Measurements from ENCODE around the gene LRP1. TPM values are rescaled to one million over a fixed set of nuclear protein-coding genes. Genes with fewer than 3 reads are reported as not detected.

The LRP1 gene
- total RNA-seq, 4 donors from 2014 or later, result 83.1 to 149 (median 106) TPM

DNA sequence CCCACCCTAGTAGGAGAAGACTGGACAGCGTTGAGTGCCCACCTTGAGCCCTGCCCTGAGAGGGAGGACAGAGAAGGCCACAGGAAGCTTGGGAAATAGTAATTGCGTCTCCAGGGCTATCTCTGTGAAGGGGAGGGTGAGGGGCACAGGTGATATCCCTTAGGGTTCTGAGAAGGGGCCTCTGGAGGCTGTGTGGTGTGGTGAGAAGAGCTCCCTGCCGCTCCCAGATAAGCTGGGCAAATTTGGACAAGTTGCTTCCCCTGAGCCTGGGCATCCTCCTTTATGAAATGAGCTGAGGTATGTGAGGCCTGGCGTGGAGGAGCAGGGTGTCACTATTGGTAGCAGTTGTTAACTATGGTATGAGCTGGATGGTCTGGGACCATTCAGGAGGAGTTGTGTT lies 42.6 kb downstream of the LRP1 start:
- TF ChIP-seq EP300 (IDR thresholded peaks at IDR 0.05) (no peak), POLR2AphosphoS5 (IDR thresholded peaks at IDR 0.05) (no peak), POLR2A (IDR thresholded peaks at IDR 0.05) (no peak)
- TF ChIP-seq, protein P1, sequence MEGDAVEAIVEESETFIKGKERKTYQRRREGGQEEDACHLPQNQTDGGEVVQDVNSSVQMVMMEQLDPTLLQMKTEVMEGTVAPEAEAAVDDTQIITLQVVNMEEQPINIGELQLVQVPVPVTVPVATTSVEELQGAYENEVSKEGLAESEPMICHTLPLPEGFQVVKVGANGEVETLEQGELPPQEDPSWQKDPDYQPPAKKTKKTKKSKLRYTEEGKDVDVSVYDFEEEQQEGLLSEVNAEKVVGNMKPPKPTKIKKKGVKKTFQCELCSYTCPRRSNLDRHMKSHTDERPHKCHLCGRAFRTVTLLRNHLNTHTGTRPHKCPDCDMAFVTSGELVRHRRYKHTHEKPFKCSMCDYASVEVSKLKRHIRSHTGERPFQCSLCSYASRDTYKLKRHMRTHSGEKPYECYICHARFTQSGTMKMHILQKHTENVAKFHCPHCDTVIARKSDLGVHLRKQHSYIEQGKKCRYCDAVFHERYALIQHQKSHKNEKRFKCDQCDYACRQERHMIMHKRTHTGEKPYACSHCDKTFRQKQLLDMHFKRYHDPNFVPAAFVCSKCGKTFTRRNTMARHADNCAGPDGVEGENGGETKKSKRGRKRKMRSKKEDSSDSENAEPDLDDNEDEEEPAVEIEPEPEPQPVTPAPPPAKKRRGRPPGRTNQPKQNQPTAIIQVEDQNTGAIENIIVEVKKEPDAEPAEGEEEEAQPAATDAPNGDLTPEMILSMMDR (IDR thresholded peaks at IDR 0.05), result no peak
- Histone ChIP-seq H3K27ac (no peak overlapping the region), H3K27me3 (no peaks in the 10 kb centered on the region), H3K36me3 (peaks cover 50% of the 10 kb centered on the region), H3K4me1 (peaks cover 73% of the 10 kb centered on the region), H3K4me3 (no peak overlapping the region), H3K9me3 (no peaks in the 10 kb centered on the region)
- DNase-seq (ENCODE audit: low spot score in 2 of 2), result no peak
- 59% methylated on average over 3 of the region's 4 CpGs for WGBS

DNA sequence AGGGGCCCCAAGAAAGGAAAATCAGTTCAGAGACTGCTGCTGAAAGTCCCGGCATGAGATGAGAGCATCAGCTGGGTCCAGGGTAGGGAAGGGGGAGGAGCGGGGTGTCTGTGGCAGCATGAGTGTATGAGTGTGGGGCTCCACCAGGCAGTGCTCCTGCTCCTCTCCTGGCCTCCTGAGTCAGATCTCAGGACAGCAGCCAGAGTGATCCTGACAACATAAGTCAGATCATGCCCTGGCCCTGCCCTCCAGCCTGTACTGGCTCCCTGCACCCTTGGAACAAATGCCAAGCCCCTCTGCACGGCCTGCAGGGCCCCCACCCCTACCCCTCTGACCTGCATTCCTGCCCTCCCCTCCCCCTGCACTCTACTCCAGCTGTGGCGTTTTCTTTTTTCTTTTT lies 43.4 kb downstream of the LRP1 start:
- Histone ChIP-seq H3K36me3 (peaks cover 45% of the 10 kb centered on the region), H3K4me1 (peaks cover 73% of the 10 kb centered on the region), H3K9me3 (no peaks in the 10 kb centered on the region), H3K27me3 (no peaks in the 10 kb centered on the region), H3K4me3 (no peak overlapping the region), H3K27ac (peak overlapping the region; percentile 24)
- WGBS, result 34% methylated on average over 4 of the region's 4 CpGs
- no peak for DNase-seq (ENCODE audit: low spot score in 2 of 2)
- no peak for TF ChIP-seq POLR2AphosphoS5 (IDR thresholded peaks at IDR 0.05)
- TF ChIP-seq, protein P1 (IDR thresholded peaks at IDR 0.05), result no peak
- TF ChIP-seq EP300 (IDR thresholded peaks at IDR 0.05), result no peak
- no peak for TF ChIP-seq POLR2A (IDR thresholded peaks at IDR 0.05)

DNA sequence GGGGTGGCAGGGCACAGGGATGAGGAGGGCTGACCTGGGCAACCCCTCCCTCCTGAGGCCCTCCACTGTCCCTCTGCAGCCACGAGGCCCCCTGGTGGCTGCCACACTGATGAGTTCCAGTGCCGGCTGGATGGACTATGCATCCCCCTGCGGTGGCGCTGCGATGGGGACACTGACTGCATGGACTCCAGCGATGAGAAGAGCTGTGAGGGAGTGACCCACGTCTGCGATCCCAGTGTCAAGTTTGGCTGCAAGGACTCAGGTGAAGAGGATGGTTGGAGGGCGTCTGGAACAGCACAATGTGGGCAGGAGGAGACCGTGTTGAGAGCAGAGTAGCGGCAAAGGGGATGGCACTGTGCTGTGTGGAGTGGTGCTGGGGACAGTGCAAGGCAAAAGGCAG lies 44.8 kb downstream of the LRP1 start:
- Histone ChIP-seq H3K4me1 (peaks cover 73% of the 10 kb centered on the region), H3K9me3 (no peaks in the 10 kb centered on the region), H3K27me3 (no peaks in the 10 kb centered on the region), H3K27ac (no peak overlapping the region), H3K36me3 (peaks cover 46% of the 10 kb centered on the region), H3K4me3 (no peak overlapping the region)
- no peak for TF ChIP-seq POLR2A (IDR thresholded peaks at IDR 0.05)
- TF ChIP-seq, protein P1 (IDR thresholded peaks at IDR 0.05), result peak; percentile 16 to 36
- 71% methylated on average over 11 of the region's 11 CpGs for whole genome bisulfite sequencing
- no peak for DNase-seq (ENCODE audit: low spot score in 2 of 2)

DNA sequence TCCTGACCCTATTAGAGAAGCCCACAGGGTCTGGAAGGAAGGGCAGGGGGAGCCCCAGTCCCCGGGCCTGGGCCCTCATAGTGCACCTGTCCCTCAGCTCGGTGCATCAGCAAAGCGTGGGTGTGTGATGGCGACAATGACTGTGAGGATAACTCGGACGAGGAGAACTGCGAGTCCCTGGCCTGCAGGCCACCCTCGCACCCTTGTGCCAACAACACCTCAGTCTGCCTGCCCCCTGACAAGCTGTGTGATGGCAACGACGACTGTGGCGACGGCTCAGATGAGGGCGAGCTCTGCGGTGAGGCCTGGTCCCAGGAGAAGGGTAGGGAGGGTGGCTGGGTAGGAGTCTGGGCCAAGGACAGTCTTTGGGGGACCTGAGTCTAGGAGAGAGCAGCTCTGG lies 45.4 kb downstream of the LRP1 start:
- TF ChIP-seq EP300 (IDR thresholded peaks at IDR 0.05), result no peak
- TF ChIP-seq POLR2A (IDR thresholded peaks at IDR 0.05), result no peak
- TF ChIP-seq, protein P1 (IDR thresholded peaks at IDR 0.05), result no peak
- no peak for TF ChIP-seq POLR2AphosphoS5 (IDR thresholded peaks at IDR 0.05)
- H3K9me3 ChIP-seq, result no peaks in the 10 kb centered on the region
- no peaks in the 10 kb centered on the region for H3K27me3 ChIP-seq
- peaks cover 73% of the 10 kb centered on the region for H3K4me1 ChIP-seq
- no peak overlapping the region for H3K4me3 ChIP-seq
- no peak for DNase-seq (ENCODE audit: low spot score in 2 of 2)
- no peak overlapping the region for H3K27ac ChIP-seq
- WGBS, result no CpG with 5 or more reads among the region's 14 CpGs
- peaks cover 46% of the 10 kb centered on the region for H3K36me3 ChIP-seq

DNA sequence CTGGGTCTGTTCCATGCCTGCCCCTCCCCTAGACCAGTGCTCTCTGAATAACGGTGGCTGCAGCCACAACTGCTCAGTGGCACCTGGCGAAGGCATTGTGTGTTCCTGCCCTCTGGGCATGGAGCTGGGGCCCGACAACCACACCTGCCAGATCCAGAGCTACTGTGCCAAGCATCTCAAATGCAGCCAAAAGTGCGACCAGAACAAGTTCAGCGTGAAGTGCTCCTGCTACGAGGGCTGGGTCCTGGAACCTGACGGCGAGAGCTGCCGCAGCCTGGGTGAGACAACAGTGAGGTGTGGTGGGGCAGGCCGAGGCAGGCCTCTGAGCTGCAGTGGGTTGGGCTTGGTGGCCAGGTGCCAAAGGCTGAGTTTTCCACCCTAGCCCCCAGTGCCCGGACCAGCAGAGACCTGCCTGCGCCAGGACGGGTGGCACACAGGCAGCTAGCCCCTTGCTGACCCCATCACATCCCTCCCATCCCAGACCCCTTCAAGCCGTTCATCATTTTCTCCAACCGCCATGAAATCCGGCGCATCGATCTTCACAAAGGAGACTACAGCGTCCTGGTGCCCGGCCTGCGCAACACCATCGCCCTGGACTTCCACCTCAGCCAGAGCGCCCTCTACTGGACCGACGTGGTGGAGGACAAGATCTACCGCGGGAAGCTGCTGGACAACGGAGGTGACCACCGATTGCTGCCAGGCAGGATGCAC lies 47.3 kb downstream of the LRP1 start:
- no peak overlapping the region for H3K4me3 ChIP-seq

More for the DNA sequence above, 47.3 kb downstream of the LRP1 start:
- Histone ChIP-seq H3K27ac (peak overlapping the region; percentile 54), H3K27me3 (no peaks in the 10 kb centered on the region), H3K36me3 (peaks cover 51% of the 10 kb centered on the region), H3K9me3 (no peaks in the 10 kb centered on the region), H3K4me1 (peaks cover 62% of the 10 kb centered on the region)
- 38% methylated on average over 18 of the region's 29 CpGs for WGBS
- DNase-seq (ENCODE audit: low spot score in 2 of 2), result peak; percentile 93
- TF ChIP-seq POLR2AphosphoS5 (IDR thresholded peaks at IDR 0.05) (peak in 2 of 3 donors; percentile 9 to 68), POLR2A (IDR thresholded peaks at IDR 0.05) (no peak)
- TF ChIP-seq, protein P1 (IDR thresholded peaks at IDR 0.05), result peak; percentile 55 to 72
